H9 (cell line): Measurements from ENCODE around the gene AHDC1. TPM values are rescaled to one million over a fixed set of nuclear protein-coding genes. Genes with fewer than 3 reads are reported as not detected.
A peak's percentile ranks its signal among the peaks of the same experiment; 100 is the strongest.

Experiments
- DNase-seq: peaks from one replicate; pipeline ENCODE4 v3.0.0-alpha.2; 2017
- H2AFZ ChIP-seq: one replicate; pipeline ENCODE4 v1.6.1; 2013; ENCODE audit warnings: mild to moderate bottlenecking, low read length, control low read depth, moderate library complexity
- H2AK5ac ChIP-seq: 2 replicates; pipeline ENCODE4 v1.6.1; 2013; ENCODE audit warnings: low read length, control low read depth, mixed read lengths; ENCODE audit not compliant: insufficient read length
- H2BK120ac ChIP-seq: one replicate; pipeline ENCODE4 v1.6.1; 2013; ENCODE audit warnings: low read depth, mild to moderate bottlenecking, low read length, control low read depth, inconsistent platforms; ENCODE audit not compliant: poor library complexity, severe bottlenecking
- H2BK12ac ChIP-seq: 2 replicates; pipeline ENCODE4 v1.6.1; 2013; ENCODE audit warnings: low read length, control low read depth, mixed read lengths, low read depth; ENCODE audit not compliant: insufficient read length
- H2BK15ac ChIP-seq: 2 replicates; pipeline ENCODE4 v1.6.1; 2013; ENCODE audit warnings: low read depth, low read length, control low read depth
- H2BK20ac ChIP-seq: one replicate; pipeline ENCODE4 v1.6.1; 2013; ENCODE audit warnings: low read depth, mild to moderate bottlenecking, low read length, control low read depth, inconsistent platforms; ENCODE audit not compliant: poor library complexity, severe bottlenecking
- H2BK5ac ChIP-seq: 2 replicates; pipeline ENCODE4 v1.6.1; 2013; ENCODE audit warnings: low read length, control low read depth, mixed read lengths; ENCODE audit not compliant: insufficient read length
- H3K14ac ChIP-seq: 2 replicates; pipeline ENCODE4 v1.6.1; 2013; ENCODE audit warnings: low read length, control low read depth; ENCODE audit not compliant: insufficient read depth
- H3K18ac ChIP-seq: 2 replicates; pipeline ENCODE4 v1.6.1; 2013; ENCODE audit warnings: low read depth, mild to moderate bottlenecking, mixed read lengths, low read length, control low read depth; ENCODE audit not compliant: insufficient read length
- H3K23ac ChIP-seq: 2 replicates; pipeline ENCODE4 v1.6.1; 2013; ENCODE audit warnings: low read length, control low read depth, mixed read lengths, low read depth; ENCODE audit not compliant: insufficient read length
- H3K23me2 ChIP-seq: 2 replicates; pipeline ENCODE4 v1.6.1; 2013; ENCODE audit warnings: low read depth, mild to moderate bottlenecking, mixed read lengths, low read length, control low read depth; ENCODE audit not compliant: insufficient read length, poor library complexity, severe bottlenecking
- H3K27ac ChIP-seq: 2 replicates; pipeline ENCODE4 v1.5.1; 2013; ENCODE audit warnings: low read length, control low read depth, mixed read lengths, low read depth; ENCODE audit not compliant: insufficient read length
- H3K27me3 ChIP-seq: 2 replicates; pipeline ENCODE4 v1.6.1; 2013; ENCODE audit warnings: low read length, control low read depth, inconsistent platforms; ENCODE audit not compliant: insufficient read depth
- H3K4ac ChIP-seq: 2 replicates; pipeline ENCODE4 v1.6.1; 2013; ENCODE audit warnings: low read depth, mild to moderate bottlenecking, control low read depth, inconsistent platforms, low read length, moderate library complexity
- H3K4me1 ChIP-seq: 2 replicates; pipeline ENCODE4 v1.6.1; 2013; ENCODE audit warnings: low read length, control low read depth, inconsistent platforms; ENCODE audit not compliant: insufficient read depth
- H3K4me2 ChIP-seq: 2 replicates; pipeline ENCODE4 v1.6.1; 2013; ENCODE audit warnings: low read length, control low read depth, mixed read lengths; ENCODE audit not compliant: insufficient read length, insufficient read depth
- H3K56ac ChIP-seq: 2 replicates; pipeline ENCODE4 v1.6.1; 2013; ENCODE audit warnings: low read depth, mild to moderate bottlenecking, mixed read lengths, low read length, control low read depth; ENCODE audit not compliant: insufficient read length
- H3K79me1 ChIP-seq: 2 replicates; pipeline ENCODE4 v1.6.1; 2013; ENCODE audit warnings: low read depth, mild to moderate bottlenecking, moderate library complexity, low read length, control low read depth, inconsistent platforms; ENCODE audit not compliant: insufficient read depth, poor library complexity, severe bottlenecking
- H3K79me2 ChIP-seq: 2 replicates; pipeline ENCODE4 v1.6.1; 2013; ENCODE audit warnings: low read length, control low read depth, inconsistent platforms; ENCODE audit not compliant: insufficient read depth
- H3K9ac ChIP-seq: 2 replicates; pipeline ENCODE4 v1.6.1; 2013; ENCODE audit warnings: low read length, control low read depth, mixed read lengths; ENCODE audit not compliant: insufficient read length; ENCODE audit errors: extremely low read depth
- H3K9me3 ChIP-seq: one replicate; pipeline ENCODE4 v1.6.1; 2013; ENCODE audit warnings: low read depth, low read length, inconsistent platforms; ENCODE audit not compliant: control insufficient read depth
- H3T11ph ChIP-seq: one replicate; pipeline ENCODE4 v1.6.1; 2013; ENCODE audit warnings: mild to moderate bottlenecking, low read length, control low read depth, inconsistent platforms
- H4K20me1 ChIP-seq: one replicate; pipeline ENCODE4 v1.6.1; 2013; ENCODE audit not compliant: control insufficient read depth, insufficient read length, insufficient read depth
- H4K5ac ChIP-seq: 2 replicates; pipeline ENCODE4 v1.6.1; 2013; ENCODE audit warnings: low read depth, mild to moderate bottlenecking, mixed read lengths, low read length, control low read depth; ENCODE audit not compliant: insufficient read length
- H4K8ac ChIP-seq: replicated peaks from 2 replicates; pipeline ENCODE4 v1.6.1; 2013; ENCODE audit warnings: low read length, control low read depth, mixed read lengths, low read depth; ENCODE audit not compliant: insufficient read length
- H4K91ac ChIP-seq: 2 replicates; pipeline ENCODE4 v1.6.1; 2013; ENCODE audit warnings: low read depth, mild to moderate bottlenecking, moderate library complexity, mixed read lengths, low read length, control low read depth; ENCODE audit not compliant: insufficient read length
- H3K27ac Mint-ChIP-seq, 3 experiments: 2 replicates in 2 of 3; 3 replicates in 1 of 3; pipeline ENCODE4 v1.8.0; 2020 to 2021; ENCODE audit warnings: mixed read lengths in 3 of 3, mild to moderate bottlenecking in 1 of 3, moderate library complexity in 1 of 3
- H3K27me3 Mint-ChIP-seq: 2 replicates; pipeline ENCODE4 v1.8.0; 2021; ENCODE audit warnings: low read depth, mild to moderate bottlenecking, moderate library complexity, mixed read lengths
- H3K36me3 Mint-ChIP-seq, 3 experiments: 2 replicates in 2 of 3; 3 replicates in 1 of 3; pipeline ENCODE4 v1.8.0; 2020 to 2021; ENCODE audit warnings: low read depth in 3 of 3, mixed read lengths in 3 of 3; ENCODE audit not compliant: insufficient read depth in 1 of 3
- H3K4me1 Mint-ChIP-seq, 2 experiments: 2 replicates each; pipeline ENCODE4 v1.8.0; 2020; ENCODE audit warnings: mixed read lengths in 2 of 2
- H3K4me3 Mint-ChIP-seq, 2 experiments: 2 replicates in 1 of 2; 3 replicates in 1 of 2; pipeline ENCODE4 v1.8.0; 2020 to 2021; ENCODE audit warnings: mild to moderate bottlenecking in 2 of 2, mixed read lengths in 2 of 2, moderate library complexity in 1 of 2
- H3K9me3 Mint-ChIP-seq, 2 experiments: 2 replicates in 1 of 2; 3 replicates in 1 of 2; pipeline ENCODE4 v1.8.0; 2020; ENCODE audit warnings: mild to moderate bottlenecking in 2 of 2, mixed read lengths in 2 of 2, moderate library complexity in 1 of 2
- CTCF ChIP-seq: fragments of 200-600 bp; sonication (generic); conservative IDR thresholded peaks from 3 replicates; pipeline ENCODE4 v1.8.0; 2021; ENCODE audit warnings: antibody characterized with exemption, mild to moderate bottlenecking
- WGBS: extraction: QIAGEN DNeasy Blood & Tissue Kit; methylation state at CpG from one replicate; pipeline ENCODE4 v1.1.7; 2013; ENCODE audit warnings: missing lambda C conversion rate, low lambda C conversion rate, mixed read lengths; ENCODE audit not compliant: insufficient read length; ENCODE audit errors: extremely low coverage; 5-methylcytosine and 5-hydroxymethylcytosine counted together
- total RNA-seq: library from RNA; stranded (reverse); gene quantifications from 2 replicates; pipeline ENCODE4 v1.2.1, GENCODE V29; 2021

AHDC1 gene
- total RNA-seq, 1 experiment from 2014 or later: 29.4 TPM

GRCh38 chr1:27634177-27634984 lies 30.4 kb upstream of the AHDC1 start:
- WGBS: no CpG with 5 or more reads among the region's 63 CpGs
- Histone ChIP-seq H2BK15ac (no peak overlapping the region), H3K27ac (no peak overlapping the region), H2BK20ac (no peak overlapping the region), H3K4me2 (peak overlapping the region; percentile 38), H2BK120ac (no peak overlapping the region), H4K8ac (no peak overlapping the region), H3K79me2 (no peaks in the 10 kb centered on the region), H3K23me2 (peaks cover 8% of the 10 kb centered on the region), H3K56ac (no peak overlapping the region), H2BK5ac (no peak overlapping the region), H3K4me1 (peaks cover 5% of the 10 kb centered on the region; the same call in 1 of the 2 replicates), H2BK12ac (no peak overlapping the region), H4K91ac (no peak overlapping the region), H3K14ac (no peak overlapping the region), H4K20me1 (no peaks in the 10 kb centered on the region), H3K23ac (no peak overlapping the region), H3K4ac (no peak overlapping the region), H3K18ac (no peak overlapping the region), H3K9me3 (no peaks in the 10 kb centered on the region), H3T11ph (no peak overlapping the region), H3K79me1 (no peaks in the 10 kb centered on the region), H4K5ac (no peak overlapping the region), H2AK5ac (no peak overlapping the region), H3K9ac (no peak overlapping the region), H2AFZ (no peak overlapping the region), H3K27me3 (peaks cover 19% of the 10 kb centered on the region; the same call in 1 of the 2 replicates)
- Mint-ChIP-seq H3K27me3 (peaks cover 27% of the 10 kb centered on the region), H3K27ac (no peak overlapping the region), H3K9me3 (no peaks in the 10 kb centered on the region), H3K4me1 (peaks cover 16 to 34% of the 10 kb centered on the region in 2 experiments), H3K36me3 (no peaks in the 10 kb centered on the region; a peak in 1 of 7 replicates), H3K4me3 (peak overlapping the region; percentile 59 to 75)
- no peak for DNase-seq
- no peak for TF ChIP-seq CTCF
